NCI-H1694 treated with DMSO at 0.1 percent for 48 hours (cell line): ENCODE data around the gene DPP10.

ENCODE experiments used
- DNase-seq: peaks from one replicate; lab custom pipeline; 2025; lab: John Stamatoyannopoulos, UW

Gene DPP10

GRCh38 chr2:115569547-115569946, 1127.1 kb downstream of the DPP10 start:
- DNase-seq, result peak; percentile 46

- DNase-seq, result peak; percentile 71
Measured at GRCh38 chr2:115572746-115573145, 1130.3 kb downstream of the DPP10 start.

- DNase-seq, result no peak
Measured at GRCh38 chr2:115573756-115574155, 1131.3 kb downstream of the DPP10 start.

GRCh38 chr2:115574667-115575066, 1132.2 kb downstream of the DPP10 start:
- DNase-seq, result no peak

GRCh38 chr2:115580784-115581183, 1138.3 kb downstream of the DPP10 start:
- DNase-seq, result no peak

GRCh38 chr2:115584507-115584906, 1142.1 kb downstream of the DPP10 start:
- DNase-seq, result no peak

GRCh38 chr2:115596659-115597375, 1154.4 kb downstream of the DPP10 start:
- no peak for DNase-seq

GRCh38 chr2:115603285-115603684, 1160.8 kb downstream of the DPP10 start:
- no peak for DNase-seq

GRCh38 chr2:115606350-115606749, 1163.9 kb downstream of the DPP10 start:
- no peak for DNase-seq

- no peak for DNase-seq
Measured at GRCh38 chr2:115609978-115610377, 1167.5 kb downstream of the DPP10 start.

- DNase-seq, result no peak
Measured at GRCh38 chr2:115610888-115611287, 1168.4 kb downstream of the DPP10 start.

- no peak for DNase-seq
Measured at GRCh38 chr2:115624332-115624731, 1181.9 kb downstream of the DPP10 start.

GRCh38 chr2:115634578-115634977, 1192.1 kb downstream of the DPP10 start:
- no peak for DNase-seq

GRCh38 chr2:115635430-115635829, 1193.0 kb downstream of the DPP10 start:
- DNase-seq, result no peak

- DNase-seq, result peak; percentile 75
Measured at GRCh38 chr2:115649731-115650130, 1207.3 kb downstream of the DPP10 start.

GRCh38 chr2:115650827-115651226, 1208.4 kb downstream of the DPP10 start:
- peak; percentile 11 for DNase-seq

- no peak for DNase-seq
Measured at GRCh38 chr2:115652652-115653051, 1210.2 kb downstream of the DPP10 start.

GRCh38 chr2:115654362-115654761, 1211.9 kb downstream of the DPP10 start:
- DNase-seq, result no peak

GRCh38 chr2:115678129-115678528, 1235.7 kb downstream of the DPP10 start:
- DNase-seq, result no peak

GRCh38 chr2:115684345-115684744, 1241.9 kb downstream of the DPP10 start:
- DNase-seq, result no peak

GRCh38 chr2:115691409-115691808, 1249.0 kb downstream of the DPP10 start:
- no peak for DNase-seq

- no peak for DNase-seq
Measured at GRCh38 chr2:115694651-115695050, 1252.2 kb downstream of the DPP10 start.

- DNase-seq, result no peak
Measured at GRCh38 chr2:115733190-115733775, 1290.8 kb downstream of the DPP10 start.

GRCh38 chr2:115738111-115738510, 1295.7 kb downstream of the DPP10 start:
- no peak for DNase-seq
